Heart left ventricle (tissue), 16 donors: ENCODE results near the gene AGK. TPM values are rescaled to one million over a fixed set of nuclear protein-coding genes. Genes with fewer than 3 reads are reported as not detected.

ENCODE experiments used
- ATAC-seq, 4 donors: fragments of 200-7000 bp; cut with Tn5 transposase; one replicate each; pipeline ENCODE4 v1.9.1; 2020 to 2022; ENCODE audit warnings: moderate library complexity in 4 of 4, mild to moderate bottlenecking in 3 of 4, moderate number of reproducible peaks in 1 of 4
- DNase-seq, 5 donors: peaks; one replicate each; pipeline ENCODE4 v3.0.0-alpha.2; 2020
- H3K27ac ChIP-seq, 12 donors: fragments of 200-600 bp; sonication (generic) in 4 of 12; one replicate each; pipeline versions ENCODE4 v1.5.0 to v1.8.0; 2016 to 2022; ENCODE audit warnings: mild to moderate bottlenecking in 2 of 12
- H3K27me3 ChIP-seq, 9 donors: fragments of 200-600 bp; sonication (generic) in 2 of 9; one replicate each; pipeline versions ENCODE4 v1.5.1 to v1.8.0; 2016 to 2022; ENCODE audit warnings: mild to moderate bottlenecking in 3 of 9
- H3K36me3 ChIP-seq, 9 donors: fragments of 200-600 bp; sonication (generic) in 2 of 9; one replicate each; pipeline versions ENCODE4 v1.5.0 to v1.8.0; 2018 to 2022; ENCODE audit warnings: mild to moderate bottlenecking in 2 of 9
- H3K4me1 ChIP-seq, 12 donors: fragments of 200-600 bp; sonication (generic) in 4 of 12; one replicate each; pipeline versions ENCODE4 v1.5.0 to v1.8.0; 2016 to 2022; ENCODE audit warnings: mild to moderate bottlenecking in 3 of 12
- H3K4me3 ChIP-seq, 12 donors: fragments of 200-600 bp; sonication (generic) in 4 of 12; one replicate each; pipeline versions ENCODE4 v1.5.0 to v1.8.0; 2017 to 2022; ENCODE audit warnings: mild to moderate bottlenecking in 9 of 12, moderate library complexity in 4 of 12
- H3K9me3 ChIP-seq, 12 donors: fragments of 200-600 bp; sonication (generic) in 4 of 12; one replicate each; pipeline versions ENCODE4 v1.5.0 to v1.8.0; 2016 to 2022; ENCODE audit warnings: mild to moderate bottlenecking in 1 of 12
- POLR2A ChIP-seq, 2 donors: fragments of 450-650 bp; IDR thresholded peaks; one replicate each; pipeline ENCODE4 v1.6.1; 2017; ENCODE audit warnings: antibody characterized with exemption in 2 of 2, mild to moderate bottlenecking in 2 of 2, moderate library complexity in 2 of 2
- WGBS, 4 donors: extraction: QIAGEN DNeasy Blood & Tissue Kit in 2 of 4; methylation state at CpG; one replicate each; pipeline versions ENCODE4 v1.1.5 to v1.1.7; 2013 to 2018; 5-methylcytosine and 5-hydroxymethylcytosine counted together
- intact Hi-C, 10 donors: fragments of 100-400 bp; cut with DNase I; formaldehyde crosslinking; loops; one replicate each; pipeline versions ENCODE4 v1.11.1 to v1.14.2; 2022
- polyA plus RNA-seq, 2 donors: library from polyadenylated mRNA; stranded (reverse); fragments of 200-250 nt; gene quantifications; one replicate each; pipeline ENCODE4 v1.2.3, GENCODE V29; 2013
- total RNA-seq, 9 donors: library from RNA; depleted of rRNA in 2 of 9; stranded (reverse); fragments of >200 nt in 2 of 9; fragmentation: NEBNext Ultra II Directional in 3 of 9; extraction: Animal tissue kit (Norgen Biotek cat#: 25700) in 3 of 9; gene quantifications; one replicate each; pipeline versions ENCODE4 v1.1.0 to v1.2.4, GENCODE V29; 2016 to 2023
- TF ChIP-seq, protein P1 (sequence below), 12 donors: fragments of 200-600 bp; sonication (generic) in 4 of 12; IDR thresholded peaks; one replicate each; pipeline versions ENCODE4 v1.5.0 to v1.8.0; 2018 to 2022; ENCODE audit warnings: antibody characterized with exemption in 12 of 12, mild to moderate bottlenecking in 5 of 12
- donor health status: ischemic (EF 13 %, LVEDD 7.1; RV severe dilation, severe dysfunction).
- donor health status: healthy with polysubstance abuse.
- donor health status: DM: no; HTN: yes; CAD: no.
- donor health status: DM: no; HTN: no; CAD: no.
- donor health status: ischemic (EF 25% LVEDD 6.9; RV normal size, moderate dysfunction).
- donor health status: ischemic (EF 25% LVEDD 5.7; RV mildly dilated, moderate dysfunction).
- donor health status: healthy.
- donor health status: DM: yes; HTN: yes; CAD: no.
- donor health status: ischemic (EF 35%, LVEDD 5.7; RV mildly dilated, moderate dysfunction).
- donor health status: nonischemic (EF 11% LVEDD 7.7; RV severe dilation, severe dysfunction).
- donor health status: DM: yes; HTN: yes; CAD: no.
- donor health status: PGD.
- donor health status: ischemic (EF 29% LVEDD 5.4; RV normal size, mild dysfunction).
- donor health status: nonischemic (EF 23%, LVEDD 6.1; RV moderate dilation, normal function).

AGK gene
- total and polyA plus RNA-seq, 11 donors: 21.4 to 49.8 (median 37.9) TPM

DNA sequence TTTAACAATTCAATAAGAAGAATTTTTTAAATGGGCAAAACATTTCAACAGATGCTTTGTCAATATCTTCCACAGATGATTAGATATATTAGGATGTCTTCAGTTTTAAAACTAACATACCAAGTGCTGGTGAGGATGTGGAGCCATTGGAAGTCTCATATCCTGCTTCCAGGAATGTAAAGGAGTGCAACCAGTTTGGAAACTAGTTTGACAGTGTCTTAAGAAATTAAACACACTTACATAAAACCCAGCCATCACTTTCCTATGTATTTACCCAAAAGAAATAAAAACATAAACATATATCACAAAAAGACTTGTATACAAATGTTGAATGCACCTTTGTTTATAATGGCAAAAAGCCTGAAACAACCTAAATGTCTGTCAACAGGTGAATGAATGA is 13.3 kb upstream of the AGK start:
- TF ChIP-seq, protein P1, sequence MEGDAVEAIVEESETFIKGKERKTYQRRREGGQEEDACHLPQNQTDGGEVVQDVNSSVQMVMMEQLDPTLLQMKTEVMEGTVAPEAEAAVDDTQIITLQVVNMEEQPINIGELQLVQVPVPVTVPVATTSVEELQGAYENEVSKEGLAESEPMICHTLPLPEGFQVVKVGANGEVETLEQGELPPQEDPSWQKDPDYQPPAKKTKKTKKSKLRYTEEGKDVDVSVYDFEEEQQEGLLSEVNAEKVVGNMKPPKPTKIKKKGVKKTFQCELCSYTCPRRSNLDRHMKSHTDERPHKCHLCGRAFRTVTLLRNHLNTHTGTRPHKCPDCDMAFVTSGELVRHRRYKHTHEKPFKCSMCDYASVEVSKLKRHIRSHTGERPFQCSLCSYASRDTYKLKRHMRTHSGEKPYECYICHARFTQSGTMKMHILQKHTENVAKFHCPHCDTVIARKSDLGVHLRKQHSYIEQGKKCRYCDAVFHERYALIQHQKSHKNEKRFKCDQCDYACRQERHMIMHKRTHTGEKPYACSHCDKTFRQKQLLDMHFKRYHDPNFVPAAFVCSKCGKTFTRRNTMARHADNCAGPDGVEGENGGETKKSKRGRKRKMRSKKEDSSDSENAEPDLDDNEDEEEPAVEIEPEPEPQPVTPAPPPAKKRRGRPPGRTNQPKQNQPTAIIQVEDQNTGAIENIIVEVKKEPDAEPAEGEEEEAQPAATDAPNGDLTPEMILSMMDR (IDR thresholded peaks at IDR 0.05): no peak
- no peak for TF ChIP-seq POLR2A (IDR thresholded peaks at IDR 0.05)
- ATAC-seq: no peak

DNA sequence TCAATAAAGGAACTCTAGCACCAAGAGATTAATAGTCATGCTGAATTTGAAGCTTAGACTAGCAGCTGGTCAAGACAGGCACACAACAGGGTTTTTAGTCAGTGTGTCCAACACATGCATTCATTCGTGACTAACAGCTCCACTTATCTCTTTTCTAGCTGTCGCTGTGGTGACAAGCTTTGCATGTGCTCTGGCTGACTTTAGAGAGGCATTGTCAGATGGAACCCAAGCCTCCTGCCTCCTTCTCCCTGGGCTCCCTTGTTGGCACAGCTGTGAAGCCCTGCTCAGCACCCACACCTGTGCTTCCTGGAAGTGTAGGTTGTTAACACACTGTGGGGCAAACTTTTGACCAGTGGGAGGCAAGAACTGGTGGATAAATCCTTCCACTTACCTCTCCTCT is 9.8 kb upstream of the AGK start:
- no peak overlapping the region for H3K27ac ChIP-seq
- no peak overlapping the region for H3K4me3 ChIP-seq
- intact Hi-C loops: loop anchor here in 2 of 10 donors (10.0 kb wide), 1 partner anchor 103 kb away; no protein-coding TSS in a partner anchor
- peak; percentile 26 to 55 (median 38) for ATAC-seq
- DNase-seq: no peak
- WGBS, 4 donors: 14 to 28% (median 25%) methylated on average over 2 of the region's 2 CpGs
- H3K36me3 ChIP-seq: no peaks in the 10 kb centered on the region
- H3K27me3 ChIP-seq: no peaks in the 10 kb centered on the region
- H3K4me1 ChIP-seq: no peaks in the 10 kb centered on the region
- no peak for TF ChIP-seq POLR2A (IDR thresholded peaks at IDR 0.05)
- TF ChIP-seq, protein P1 (IDR thresholded peaks at IDR 0.05): no peak
- peaks cover 0 to 5% (median 0%) of the 10 kb centered on the region in 12 donors for H3K9me3 ChIP-seq

More for the DNA sequence above, 13.3 kb upstream of the AGK start:
- no peak for DNase-seq
- Histone ChIP-seq H3K36me3 (no peaks in the 10 kb centered on the region), H3K27me3 (peaks cover 0 to 7% (median 0%) of the 10 kb centered on the region in 9 donors), H3K9me3 (peaks cover 0 to 5% (median 0%) of the 10 kb centered on the region in 12 donors), H3K4me3 (no peak overlapping the region), H3K4me1 (peaks cover 0 to 14% (median 1%) of the 10 kb centered on the region in 12 donors), H3K27ac (no peak overlapping the region)
- intact Hi-C loops: loop anchor here in 7 of 10 donors (10.0 kb wide), 8 partner anchors 107 to 733 kb away; partner anchors contain the start of gene MRPS33 (in 2 of the 7)

DNA sequence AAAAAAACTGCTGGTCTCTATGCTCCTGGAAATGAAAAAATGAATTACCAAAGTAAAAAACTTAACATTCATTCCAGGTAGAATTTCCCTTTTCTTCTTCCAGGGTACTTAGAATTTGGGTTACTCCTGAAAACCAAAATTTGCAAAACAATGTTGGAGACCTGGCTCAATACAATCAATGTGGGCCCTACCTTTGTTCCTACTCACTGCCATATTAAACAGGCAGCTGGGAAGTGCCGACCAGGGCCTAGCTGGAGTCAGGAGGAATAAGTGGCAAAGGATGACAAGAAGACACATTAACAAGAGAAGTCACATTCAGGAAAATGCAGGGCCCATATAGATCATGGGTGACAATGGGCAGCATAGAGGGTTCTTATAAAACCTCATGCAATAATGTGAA is 6.4 kb upstream of the AGK start:
- no peak for DNase-seq

DNA sequence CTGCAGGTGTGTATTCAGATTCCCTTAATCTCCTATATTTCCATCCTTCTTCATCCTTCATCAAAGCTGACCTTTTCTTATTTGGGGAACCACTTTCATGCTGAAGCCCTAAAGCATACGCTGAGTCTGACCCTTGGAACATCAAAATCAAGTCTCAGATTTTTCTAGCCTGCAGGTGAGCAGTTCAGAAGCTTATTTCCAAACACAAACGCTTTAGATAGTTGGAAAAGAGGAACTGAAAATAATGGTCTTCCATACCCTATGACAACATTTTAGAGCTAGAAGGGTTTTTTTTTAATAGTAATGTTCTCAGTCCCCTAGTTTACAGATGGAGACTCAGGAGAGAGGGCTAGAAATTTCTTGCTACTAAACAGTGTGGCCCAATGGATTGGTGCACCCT is 1.6 kb upstream of the AGK start:
- no peak for ATAC-seq
- WGBS, 4 donors: 89 to 93% (median 91%) methylated on average over 2 of the region's 2 CpGs
- DNase-seq: no peak
- no peaks in the 10 kb centered on the region for H3K9me3 ChIP-seq
- H3K27ac ChIP-seq: no peak overlapping the region
- intact Hi-C loops: loop anchor here in 2 of 10 donors (10.0 kb wide), 1 partner anchor 95 kb away; no protein-coding TSS in a partner anchor
- TF ChIP-seq, protein P1 (IDR thresholded peaks at IDR 0.05): no peak
- no peak for TF ChIP-seq POLR2A (IDR thresholded peaks at IDR 0.05)
- H3K36me3 ChIP-seq: no peaks in the 10 kb centered on the region
- no peak overlapping the region for H3K4me3 ChIP-seq
- H3K27me3 ChIP-seq: no peaks in the 10 kb centered on the region
- peaks cover 0 to 27% (median 14%) of the 10 kb centered on the region in 12 donors for H3K4me1 ChIP-seq

More for the DNA sequence above, 6.4 kb upstream of the AGK start:
- Histone ChIP-seq H3K27me3 (no peaks in the 10 kb centered on the region), H3K4me1 (peaks cover 0 to under 1% (median 0%) of the 10 kb centered on the region in 12 donors), H3K36me3 (no peaks in the 10 kb centered on the region), H3K4me3 (no peak overlapping the region), H3K9me3 (no peaks in the 10 kb centered on the region), H3K27ac (no peak overlapping the region)
- intact Hi-C loops: loop anchor here in 2 of 10 donors (10.0 kb wide), 1 partner anchor 100 kb away; no protein-coding TSS in a partner anchor
- no peak for ATAC-seq
- no peak for TF ChIP-seq POLR2A (IDR thresholded peaks at IDR 0.05)
- TF ChIP-seq, protein P1 (IDR thresholded peaks at IDR 0.05): no peak
- WGBS, 4 donors: 54 to 82% (median 72%) methylated on average over 1 of the region's 1 CpG
